HL-60 (cell line): ENCODE results near the gene EHHADH.

Experiments
- DNase-seq, 2 experiments: peaks; one replicate each; pipeline ENCODE4 v3.0.0-alpha.2; 2010 to 2020; ENCODE audit warnings: low read depth in 1 of 2, low spot score in 1 of 2
- H3K27ac ChIP-seq: fragments of 250-450 bp; sonication (Bioruptor Pico); replicated peaks from 2 replicates; pipeline ENCODE4 v1.5.1; 2020; ENCODE audit warnings: mild to moderate bottlenecking, moderate library complexity
- H3K27me3 ChIP-seq: fragments of 250-450 bp; sonication (Bioruptor Pico); 2 replicates; pipeline ENCODE4 v1.5.1; 2021; ENCODE audit warnings: mild to moderate bottlenecking, moderate library complexity; ENCODE audit not compliant: insufficient read depth, poor library complexity, severe bottlenecking
- H3K4me3 ChIP-seq: replicated peaks from 2 replicates; pipeline ENCODE4 v1.5.1; 2011; ENCODE audit warnings: mild to moderate bottlenecking, control low read depth, low read length; ENCODE audit not compliant: insufficient read depth
- CTCF ChIP-seq: IDR thresholded peaks from one replicate; pipeline ENCODE4 v1.5.1; 2011; ENCODE audit warnings: low read length, control low read depth, inconsistent platforms; ENCODE audit not compliant: insufficient read depth
- GABPA ChIP-seq: IDR thresholded peaks from 2 replicates; pipeline ENCODE4 v1.6.1; 2012; ENCODE audit warnings: low read depth
- POLR2AphosphoS5 ChIP-seq: IDR thresholded peaks from 2 replicates; pipeline ENCODE4 v1.6.1; 2012; ENCODE audit warnings: low read depth
- SPI1 ChIP-seq: IDR thresholded peaks from 2 replicates; pipeline ENCODE4 v1.6.1; 2012; ENCODE audit warnings: low read depth, mild to moderate bottlenecking, borderline replicate concordance
- TF ChIP-seq, protein P1 (sequence below): IDR thresholded peaks from 2 replicates; pipeline ENCODE4 v1.6.1; 2012; ENCODE audit warnings: low read depth; ENCODE audit not compliant: insufficient replicate concordance

The EHHADH gene

GRCh38 chr3:185225080-185225479, 28.8 kb downstream of the EHHADH start:
- no peaks in the 10 kb centered on the region for H3K27me3 ChIP-seq
- no peak overlapping the region for H3K4me3 ChIP-seq
- DNase-seq = no peak
- H3K27ac ChIP-seq = no peak overlapping the region
- TF ChIP-seq, protein P1, sequence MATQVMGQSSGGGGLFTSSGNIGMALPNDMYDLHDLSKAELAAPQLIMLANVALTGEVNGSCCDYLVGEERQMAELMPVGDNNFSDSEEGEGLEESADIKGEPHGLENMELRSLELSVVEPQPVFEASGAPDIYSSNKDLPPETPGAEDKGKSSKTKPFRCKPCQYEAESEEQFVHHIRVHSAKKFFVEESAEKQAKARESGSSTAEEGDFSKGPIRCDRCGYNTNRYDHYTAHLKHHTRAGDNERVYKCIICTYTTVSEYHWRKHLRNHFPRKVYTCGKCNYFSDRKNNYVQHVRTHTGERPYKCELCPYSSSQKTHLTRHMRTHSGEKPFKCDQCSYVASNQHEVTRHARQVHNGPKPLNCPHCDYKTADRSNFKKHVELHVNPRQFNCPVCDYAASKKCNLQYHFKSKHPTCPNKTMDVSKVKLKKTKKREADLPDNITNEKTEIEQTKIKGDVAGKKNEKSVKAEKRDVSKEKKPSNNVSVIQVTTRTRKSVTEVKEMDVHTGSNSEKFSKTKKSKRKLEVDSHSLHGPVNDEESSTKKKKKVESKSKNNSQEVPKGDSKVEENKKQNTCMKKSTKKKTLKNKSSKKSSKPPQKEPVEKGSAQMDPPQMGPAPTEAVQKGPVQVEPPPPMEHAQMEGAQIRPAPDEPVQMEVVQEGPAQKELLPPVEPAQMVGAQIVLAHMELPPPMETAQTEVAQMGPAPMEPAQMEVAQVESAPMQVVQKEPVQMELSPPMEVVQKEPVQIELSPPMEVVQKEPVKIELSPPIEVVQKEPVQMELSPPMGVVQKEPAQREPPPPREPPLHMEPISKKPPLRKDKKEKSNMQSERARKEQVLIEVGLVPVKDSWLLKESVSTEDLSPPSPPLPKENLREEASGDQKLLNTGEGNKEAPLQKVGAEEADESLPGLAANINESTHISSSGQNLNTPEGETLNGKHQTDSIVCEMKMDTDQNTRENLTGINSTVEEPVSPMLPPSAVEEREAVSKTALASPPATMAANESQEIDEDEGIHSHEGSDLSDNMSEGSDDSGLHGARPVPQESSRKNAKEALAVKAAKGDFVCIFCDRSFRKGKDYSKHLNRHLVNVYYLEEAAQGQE = no peak
- TF ChIP-seq CTCF = no peak
- no peak for TF ChIP-seq GABPA
- TF ChIP-seq SPI1 = no peak
- TF ChIP-seq POLR2AphosphoS5 = no peak

DNA sequence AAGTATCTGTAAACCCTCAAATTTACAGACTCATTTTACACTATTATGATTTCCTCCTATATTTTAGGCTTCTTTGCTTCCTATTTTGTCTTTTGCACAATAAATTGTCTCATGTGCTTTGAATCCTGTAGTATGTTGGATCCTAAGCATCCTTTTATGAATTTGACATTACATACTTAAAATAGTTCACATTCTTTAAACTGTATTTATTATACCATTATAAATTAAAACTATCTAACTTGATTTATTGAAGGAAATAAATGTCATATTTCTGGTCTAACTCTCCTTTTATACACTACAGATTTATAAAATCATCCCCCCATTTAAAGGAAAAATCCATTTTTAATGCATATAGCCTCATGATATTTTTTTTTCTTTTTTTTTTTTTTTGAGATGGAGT, 32.6 kb downstream of the EHHADH start:
- no peak for DNase-seq
- no peak overlapping the region for H3K27ac ChIP-seq
- TF ChIP-seq SPI1 (no peak), GABPA (no peak), CTCF (no peak), POLR2AphosphoS5 (no peak)
- TF ChIP-seq, protein P1 = no peak
- H3K4me3 ChIP-seq = no peak overlapping the region
- H3K27me3 ChIP-seq = no peaks in the 10 kb centered on the region

GRCh38 chr3:185216607-185216958, 37.3 kb downstream of the EHHADH start:
- no peak for DNase-seq

More at GRCh38 chr3:185216607-185216958, 37.3 kb downstream of the EHHADH start:
- Histone ChIP-seq H3K4me3 (no peak overlapping the region), H3K27ac (no peak overlapping the region), H3K27me3 (no peaks in the 10 kb centered on the region)
- no peak for TF ChIP-seq CTCF
- TF ChIP-seq GABPA = no peak
- TF ChIP-seq SPI1 = no peak
- TF ChIP-seq, protein P1 = no peak
- no peak for TF ChIP-seq POLR2AphosphoS5
